B cell (primary cell): Measurements from ENCODE around the gene GPR173. TPM values are rescaled to one million over a fixed set of nuclear protein-coding genes. Genes with fewer than 3 reads are reported as not detected.
A peak's percentile ranks its signal among the peaks of the same experiment; 100 is the strongest.

Experiments
- ATAC-seq: fragments of 200-7000 bp; cut with Tn5 transposase; one replicate; pipeline ENCODE4 v1.10.0; 2021; ENCODE audit warnings: low read depth, mild to moderate bottlenecking, moderate number of reproducible peaks, moderate library complexity
- CTCF ChIA-PET: fragments of 350-600 bp; sonication (Branson Sonifier 250); formaldehyde crosslinking; loops from one replicate; lab custom pipeline; 2021; ENCODE audit warnings: antibody characterized with exemption, inconsistent platforms; lab: Charles Lee
- POLR2A ChIA-PET: fragments of 350-600 bp; sonication (Branson Sonifier 250); formaldehyde crosslinking; loops from one replicate; lab custom pipeline; 2021; ENCODE audit warnings: antibody characterized with exemption; lab: Charles Lee
- DNase-seq: peaks from one replicate; pipeline ENCODE4 v3.0.0; 2013
- H2AFZ ChIP-seq: 2 replicates; pipeline ENCODE4 v1.6.1; 2012; ENCODE audit warnings: mild to moderate bottlenecking, low read depth, low read length; ENCODE audit not compliant: insufficient read depth, poor library complexity, severe bottlenecking
- H3K27ac ChIP-seq, 2 donors: 1 replicate in 1 of 2; 2 replicates in 1 of 2; pipeline ENCODE4 v1.5.1; 2012 to 2013; ENCODE audit warnings: low read length in 2 of 2, mild to moderate bottlenecking in 2 of 2, moderate library complexity in 1 of 2
- H3K27me3 ChIP-seq, 4 experiments: fragments of 200-600 bp in 1 of 4; sonication (generic) in 1 of 4; replicated peaks in 1 of 4; 1 replicate in 2 of 4; 2 replicates in 2 of 4; pipeline versions ENCODE4 v1.6.1 to v1.7.0; 2013 to 2016; ENCODE audit warnings: low read length in 3 of 4, mild to moderate bottlenecking in 2 of 4, mixed read lengths in 1 of 4, moderate library complexity in 1 of 4; ENCODE audit not compliant: insufficient read depth in 4 of 4, control insufficient read depth in 3 of 4; ENCODE audit errors: control extremely low read depth in 1 of 4
- H3K36me3 ChIP-seq, 2 experiments: replicated peaks in 1 of 2; 1 replicate in 1 of 2; 2 replicates in 1 of 2; pipeline versions ENCODE4 v1.6.1 to v1.7.1; 2013; ENCODE audit warnings: low read length in 1 of 2; ENCODE audit not compliant: insufficient read depth in 2 of 2, control insufficient read depth in 1 of 2; ENCODE audit errors: control extremely low read depth in 1 of 2, extremely low read depth in 1 of 2
- H3K4me1 ChIP-seq, 2 donors: fragments of 200-600 bp in 1 of 2; sonication (generic) in 1 of 2; 1 replicate in 1 of 2; 2 replicates in 1 of 2; pipeline versions ENCODE4 v1.5.1 to v1.6.1; 2013 to 2017; ENCODE audit warnings: low read length in 2 of 2; ENCODE audit not compliant: control insufficient read depth in 2 of 2, insufficient read depth in 2 of 2
- H3K4me2 ChIP-seq: replicated peaks from 2 replicates; pipeline ENCODE3; 2012; ENCODE audit warnings: mild to moderate bottlenecking, low read depth, low read length; ENCODE audit not compliant: poor library complexity, severe bottlenecking
- H3K4me3 ChIP-seq, 5 experiments: fragments of 200-600 bp in 1 of 5; sonication (generic) in 1 of 5; 1 replicate in 3 of 5; 2 replicates in 2 of 5; pipeline versions ENCODE4 v1.5.1 to v1.7.0; 2011 to 2016; ENCODE audit warnings: low read length in 4 of 5, mild to moderate bottlenecking in 4 of 5, low read depth in 2 of 5, control low read depth in 1 of 5, moderate library complexity in 1 of 5; ENCODE audit not compliant: insufficient read depth in 1 of 5; ENCODE audit errors: control extremely low read depth in 1 of 5, extremely low read depth in 1 of 5
- H3K79me2 ChIP-seq: fragments of 200-600 bp; sonication (generic); one replicate; pipeline ENCODE4 v1.6.0; 2016; ENCODE audit warnings: low read length; ENCODE audit not compliant: control insufficient read depth, insufficient read depth
- H3K9ac ChIP-seq: fragments of 200-600 bp; sonication (generic); 2 replicates; pipeline ENCODE4 v1.6.1; 2017; ENCODE audit warnings: mild to moderate bottlenecking, low read length, moderate library complexity
- H3K9me3 ChIP-seq, 3 donors: one replicate each; pipeline versions ENCODE4 v1.6.1 to v1.7.1; 2013; ENCODE audit warnings: low read length in 2 of 3; ENCODE audit not compliant: control insufficient read depth in 2 of 3, insufficient read depth in 1 of 3; ENCODE audit errors: control extremely low read depth in 1 of 3
- H4K20me1 ChIP-seq: 2 replicates; pipeline ENCODE4 v1.6.0; 2012; ENCODE audit warnings: mild to moderate bottlenecking, low read length; ENCODE audit not compliant: insufficient read depth, control insufficient read depth, poor library complexity, severe bottlenecking
- H3K27ac Mint-ChIP-seq: one replicate; pipeline ENCODE4 v1.8.0; 2021; ENCODE audit warnings: mixed read lengths
- H3K27me3 Mint-ChIP-seq: one replicate; pipeline ENCODE4 v1.8.0; 2021; ENCODE audit warnings: mixed read lengths
- H3K4me1 Mint-ChIP-seq: one replicate; pipeline ENCODE4 v1.8.0; 2021; ENCODE audit warnings: mixed read lengths
- H3K4me3 Mint-ChIP-seq: one replicate; pipeline ENCODE4 v1.8.0; 2021; ENCODE audit warnings: mixed read lengths
- H3K9me3 Mint-ChIP-seq: one replicate; pipeline ENCODE4 v1.8.0; 2022; ENCODE audit warnings: mixed read lengths; ENCODE audit not compliant: insufficient read depth
- CTCF ChIP-seq: fragments of 200-600 bp; IDR thresholded peaks from one replicate; pipeline ENCODE4 v1.8.0; 2022; ENCODE audit warnings: antibody characterized with exemption, mild to moderate bottlenecking
- EZH2 ChIP-seq: IDR thresholded peaks from 2 replicates; pipeline ENCODE4 v1.6.1; 2012; ENCODE audit warnings: borderline replicate concordance, low read depth, mild to moderate bottlenecking, moderate library complexity, low read length; ENCODE audit not compliant: insufficient read depth, poor library complexity, severe bottlenecking
- WGBS: methylation state at CpG from one replicate; pipeline ENCODE4 v1.1.5; 2013; ENCODE audit warnings: missing lambda C conversion rate; ENCODE audit not compliant: insufficient coverage; 5-methylcytosine and 5-hydroxymethylcytosine counted together
- intact Hi-C: fragments of 100-400 bp; cut with micrococcal nuclease; formaldehyde crosslinking; loops from one replicate; pipeline ENCODE4 v1.10.0; 2022
- polyA plus RNA-seq: library from polyadenylated mRNA; depleted of rRNA; stranded (reverse); fragments of >200 nt; gene quantifications from 2 replicates; pipeline ENCODE4 v1.2.3, GENCODE V29; 2012
- total RNA-seq, 2 donors: library from RNA; stranded (reverse); fragments of 120-200 nt in 1 of 2; gene quantifications; 1 replicate in 1 of 2; 2 replicates in 1 of 2; pipeline versions ENCODE4 v1.2.3 to v1.2.4, GENCODE V29; 2013 to 2022

GPR173 gene
- total and polyA plus RNA-seq, 2 donors (not counting 1 experiment from before 2014, with no cell fraction given) = 0.12 TPM; not detected in 1

DNA sequence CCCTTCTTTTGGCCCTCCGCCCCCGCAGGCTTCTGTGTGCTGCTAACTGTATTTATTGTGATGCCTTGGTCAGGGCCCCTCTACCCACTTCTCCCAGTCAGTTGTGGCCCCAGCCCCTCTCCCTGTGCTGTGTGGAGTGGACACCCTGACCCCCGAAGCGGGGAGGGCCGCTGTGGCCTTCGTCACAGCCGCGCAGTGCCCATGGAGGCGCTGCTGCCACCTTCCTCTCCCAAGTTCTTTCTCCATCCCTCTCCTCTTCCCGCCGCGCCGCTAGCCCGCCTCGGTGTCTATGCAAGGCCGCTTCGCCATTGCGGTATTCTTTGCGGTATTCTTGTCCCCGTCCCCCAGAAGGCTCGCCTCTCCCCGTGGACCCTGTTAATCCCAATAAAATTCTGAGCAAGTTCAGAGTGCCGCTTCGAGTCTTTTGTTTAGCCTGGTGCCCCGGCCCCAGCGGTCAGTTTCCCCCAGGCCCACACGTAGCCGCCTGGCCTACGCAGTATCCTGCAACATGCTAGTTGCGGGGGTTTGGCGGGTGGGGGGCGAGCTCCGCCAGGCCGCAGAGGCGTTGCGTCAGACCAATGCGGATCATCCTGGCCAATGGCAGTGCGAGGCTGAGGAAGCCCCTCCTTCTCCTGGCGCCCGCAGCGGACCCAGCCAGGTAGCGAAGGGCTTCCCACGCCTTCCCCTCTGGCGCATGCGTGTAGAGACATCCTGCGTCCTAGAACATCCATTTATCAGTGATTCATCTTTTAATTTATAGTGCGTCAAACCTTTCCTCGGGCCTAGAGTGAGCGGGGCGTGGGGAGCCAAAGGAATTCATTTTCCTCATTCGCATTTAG lies 39.8 kb downstream of the GPR173 start:
- Histone ChIP-seq H3K36me3 (peaks cover 0 to 21% of the 10 kb centered on the region in 2 experiments), H3K4me1 (peaks cover 4 to 21% of the 10 kb centered on the region in 2 donors), H3K9me3 (no peaks in the 10 kb centered on the region), H3K27ac (peak overlapping the region; percentile 72 to 82), H3K79me2 (peaks cover 2% of the 10 kb centered on the region), H2AFZ (peak overlapping the region; percentile 55), H3K27me3 (no peaks in the 10 kb centered on the region), H3K9ac (peak overlapping the region; percentile 63), H4K20me1 (peaks cover 2% of the 10 kb centered on the region), H3K4me3 (peak overlapping the region; percentile 39 to 61 (median 59)), H3K4me2 (peak overlapping the region; percentile 76)
- peak overlapping the region; percentile 94 for H3K27ac Mint-ChIP-seq
- peaks cover 34% of the 10 kb centered on the region for H3K4me1 Mint-ChIP-seq
- H3K4me3 Mint-ChIP-seq = peak overlapping the region; percentile 92
- ChIA-PET CTCF (interaction anchor here (1.2 to 5.8 kb wide), 2 partner anchors 17 to 137 kb away, joined by 4 to 39 read pairs; no protein-coding TSS in a partner anchor), POLR2A (no interaction called here)
- peak; percentile 82 for DNase-seq
- TF ChIP-seq EZH2 = no peak
- no peak for TF ChIP-seq CTCF
- H3K9me3 Mint-ChIP-seq = no peaks in the 10 kb centered on the region
- WGBS = 49% methylated on average over 28 of the region's 51 CpGs
- peak; percentile 72 for ATAC-seq
- intact Hi-C loops = loop anchor here (2.0 kb wide), 1 partner anchor 334 kb away; the partner anchor contains the start of genes RIBC1 and SMC1A
- H3K27me3 Mint-ChIP-seq = no peaks in the 10 kb centered on the region
